ENCODE measurements around the gene SPEN. TPM values are rescaled to one million over a fixed set of nuclear protein-coding genes. Genes with fewer than 3 reads are reported as not detected.

SPEN gene
- total and polyA plus RNA-seq, 2 experiments from 2014 or later: 14.9 to 43.6 TPM

DNA sequence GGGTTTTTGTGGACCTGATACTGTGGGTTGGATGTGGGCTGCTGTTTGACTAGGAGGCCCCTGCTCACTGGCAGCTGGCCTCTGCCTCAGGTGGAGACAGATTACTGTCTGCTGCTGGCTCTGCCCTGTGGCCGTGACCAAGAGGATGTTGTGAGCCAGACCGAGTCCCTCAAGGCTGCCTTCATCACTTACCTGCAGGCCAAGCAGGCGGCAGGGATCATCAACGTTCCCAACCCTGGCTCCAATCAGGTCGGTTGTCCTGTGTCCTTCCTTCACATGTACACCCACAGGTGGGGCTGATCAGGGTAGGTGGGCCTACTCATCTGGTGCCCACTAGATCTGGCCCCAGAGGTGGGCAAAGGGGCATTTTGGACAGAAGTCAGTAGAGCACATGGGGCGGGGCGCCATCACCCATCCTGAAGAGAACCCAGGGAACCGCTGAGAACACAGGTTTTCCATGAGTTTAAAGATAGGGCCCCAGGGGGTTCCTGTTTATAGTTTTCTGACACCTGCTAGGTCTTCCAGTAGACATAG, 91.2 kb downstream of the SPEN start (continued):
- TF ChIP-seq, protein P1, sequence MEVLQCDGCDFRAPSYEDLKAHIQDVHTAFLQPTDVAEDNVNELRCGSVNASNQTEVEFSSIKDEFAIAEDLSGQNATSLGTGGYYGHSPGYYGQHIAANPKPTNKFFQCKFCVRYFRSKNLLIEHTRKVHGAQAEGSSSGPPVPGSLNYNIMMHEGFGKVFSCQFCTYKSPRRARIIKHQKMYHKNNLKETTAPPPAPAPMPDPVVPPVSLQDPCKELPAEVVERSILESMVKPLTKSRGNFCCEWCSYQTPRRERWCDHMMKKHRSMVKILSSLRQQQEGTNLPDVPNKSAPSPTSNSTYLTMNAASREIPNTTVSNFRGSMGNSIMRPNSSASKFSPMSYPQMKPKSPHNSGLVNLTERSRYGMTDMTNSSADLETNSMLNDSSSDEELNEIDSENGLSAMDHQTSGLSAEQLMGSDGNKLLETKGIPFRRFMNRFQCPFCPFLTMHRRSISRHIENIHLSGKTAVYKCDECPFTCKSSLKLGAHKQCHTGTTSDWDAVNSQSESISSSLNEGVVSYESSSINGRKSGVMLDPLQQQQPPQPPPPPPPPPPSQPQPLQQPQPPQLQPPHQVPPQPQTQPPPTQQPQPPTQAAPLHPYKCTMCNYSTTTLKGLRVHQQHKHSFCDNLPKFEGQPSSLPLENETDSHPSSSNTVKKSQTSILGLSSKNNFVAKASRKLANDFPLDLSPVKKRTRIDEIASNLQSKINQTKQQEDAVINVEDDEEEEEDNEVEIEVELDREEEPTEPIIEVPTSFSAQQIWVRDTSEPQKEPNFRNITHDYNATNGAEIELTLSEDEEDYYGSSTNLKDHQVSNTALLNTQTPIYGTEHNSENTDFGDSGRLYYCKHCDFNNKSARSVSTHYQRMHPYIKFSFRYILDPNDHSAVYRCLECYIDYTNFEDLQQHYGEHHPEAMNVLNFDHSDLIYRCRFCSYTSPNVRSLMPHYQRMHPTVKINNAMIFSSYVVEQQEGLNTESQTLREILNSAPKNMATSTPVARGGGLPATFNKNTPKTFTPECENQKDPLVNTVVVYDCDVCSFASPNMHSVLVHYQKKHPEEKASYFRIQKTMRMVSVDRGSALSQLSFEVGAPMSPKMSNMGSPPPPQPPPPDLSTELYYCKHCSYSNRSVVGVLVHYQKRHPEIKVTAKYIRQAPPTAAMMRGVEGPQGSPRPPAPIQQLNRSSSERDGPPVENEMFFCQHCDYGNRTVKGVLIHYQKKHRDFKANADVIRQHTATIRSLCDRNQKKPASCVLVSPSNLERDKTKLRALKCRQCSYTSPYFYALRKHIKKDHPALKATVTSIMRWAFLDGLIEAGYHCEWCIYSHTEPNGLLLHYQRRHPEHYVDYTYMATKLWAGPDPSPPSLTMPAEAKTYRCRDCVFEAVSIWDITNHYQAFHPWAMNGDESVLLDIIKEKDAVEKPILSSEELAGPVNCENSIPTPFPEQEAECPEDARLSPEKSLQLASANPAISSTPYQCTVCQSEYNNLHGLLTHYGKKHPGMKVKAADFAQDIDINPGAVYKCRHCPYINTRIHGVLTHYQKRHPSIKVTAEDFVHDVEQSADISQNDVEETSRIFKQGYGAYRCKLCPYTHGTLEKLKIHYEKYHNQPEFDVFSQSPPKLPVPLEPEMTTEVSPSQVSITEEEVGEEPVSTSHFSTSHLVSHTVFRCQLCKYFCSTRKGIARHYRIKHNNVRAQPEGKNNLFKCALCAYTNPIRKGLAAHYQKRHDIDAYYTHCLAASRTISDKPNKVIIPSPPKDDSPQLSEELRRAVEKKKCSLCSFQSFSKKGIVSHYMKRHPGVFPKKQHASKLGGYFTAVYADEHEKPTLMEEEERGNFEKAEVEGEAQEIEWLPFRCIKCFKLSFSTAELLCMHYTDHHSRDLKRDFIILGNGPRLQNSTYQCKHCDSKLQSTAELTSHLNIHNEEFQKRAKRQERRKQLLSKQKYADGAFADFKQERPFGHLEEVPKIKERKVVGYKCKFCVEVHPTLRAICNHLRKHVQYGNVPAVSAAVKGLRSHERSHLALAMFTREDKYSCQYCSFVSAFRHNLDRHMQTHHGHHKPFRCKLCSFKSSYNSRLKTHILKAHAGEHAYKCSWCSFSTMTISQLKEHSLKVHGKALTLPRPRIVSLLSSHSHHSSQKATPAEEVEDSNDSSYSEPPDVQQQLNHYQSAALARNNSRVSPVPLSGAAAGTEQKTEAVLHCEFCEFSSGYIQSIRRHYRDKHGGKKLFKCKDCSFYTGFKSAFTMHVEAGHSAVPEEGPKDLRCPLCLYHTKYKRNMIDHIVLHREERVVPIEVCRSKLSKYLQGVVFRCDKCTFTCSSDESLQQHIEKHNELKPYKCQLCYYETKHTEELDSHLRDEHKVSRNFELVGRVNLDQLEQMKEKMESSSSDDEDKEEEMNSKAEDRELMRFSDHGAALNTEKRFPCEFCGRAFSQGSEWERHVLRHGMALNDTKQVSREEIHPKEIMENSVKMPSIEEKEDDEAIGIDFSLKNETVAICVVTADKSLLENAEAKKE (CRISPR knock-in tag; IDR thresholded peaks at IDR 0.05): no peak
- TF ChIP-seq JUNB (IDR thresholded peaks at IDR 0.05; ENCODE audit: unreplicated experiment) (no peak), POLR2AphosphoS5 (IDR thresholded peaks at IDR 0.05; ENCODE audit: low read depth) (no peak), CREB1 (CRISPR knock-in tag; IDR thresholded peaks at IDR 0.05; ENCODE audit: low read depth) (no peak), ZNF114 (CRISPR knock-in tag; IDR thresholded peaks at IDR 0.05) (no peak)
- TF ChIP-seq, protein P2, sequence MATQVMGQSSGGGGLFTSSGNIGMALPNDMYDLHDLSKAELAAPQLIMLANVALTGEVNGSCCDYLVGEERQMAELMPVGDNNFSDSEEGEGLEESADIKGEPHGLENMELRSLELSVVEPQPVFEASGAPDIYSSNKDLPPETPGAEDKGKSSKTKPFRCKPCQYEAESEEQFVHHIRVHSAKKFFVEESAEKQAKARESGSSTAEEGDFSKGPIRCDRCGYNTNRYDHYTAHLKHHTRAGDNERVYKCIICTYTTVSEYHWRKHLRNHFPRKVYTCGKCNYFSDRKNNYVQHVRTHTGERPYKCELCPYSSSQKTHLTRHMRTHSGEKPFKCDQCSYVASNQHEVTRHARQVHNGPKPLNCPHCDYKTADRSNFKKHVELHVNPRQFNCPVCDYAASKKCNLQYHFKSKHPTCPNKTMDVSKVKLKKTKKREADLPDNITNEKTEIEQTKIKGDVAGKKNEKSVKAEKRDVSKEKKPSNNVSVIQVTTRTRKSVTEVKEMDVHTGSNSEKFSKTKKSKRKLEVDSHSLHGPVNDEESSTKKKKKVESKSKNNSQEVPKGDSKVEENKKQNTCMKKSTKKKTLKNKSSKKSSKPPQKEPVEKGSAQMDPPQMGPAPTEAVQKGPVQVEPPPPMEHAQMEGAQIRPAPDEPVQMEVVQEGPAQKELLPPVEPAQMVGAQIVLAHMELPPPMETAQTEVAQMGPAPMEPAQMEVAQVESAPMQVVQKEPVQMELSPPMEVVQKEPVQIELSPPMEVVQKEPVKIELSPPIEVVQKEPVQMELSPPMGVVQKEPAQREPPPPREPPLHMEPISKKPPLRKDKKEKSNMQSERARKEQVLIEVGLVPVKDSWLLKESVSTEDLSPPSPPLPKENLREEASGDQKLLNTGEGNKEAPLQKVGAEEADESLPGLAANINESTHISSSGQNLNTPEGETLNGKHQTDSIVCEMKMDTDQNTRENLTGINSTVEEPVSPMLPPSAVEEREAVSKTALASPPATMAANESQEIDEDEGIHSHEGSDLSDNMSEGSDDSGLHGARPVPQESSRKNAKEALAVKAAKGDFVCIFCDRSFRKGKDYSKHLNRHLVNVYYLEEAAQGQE (IDR thresholded peaks at IDR 0.05; ENCODE audit: unreplicated experiment): no peak
- TF ChIP-seq, protein P3, sequence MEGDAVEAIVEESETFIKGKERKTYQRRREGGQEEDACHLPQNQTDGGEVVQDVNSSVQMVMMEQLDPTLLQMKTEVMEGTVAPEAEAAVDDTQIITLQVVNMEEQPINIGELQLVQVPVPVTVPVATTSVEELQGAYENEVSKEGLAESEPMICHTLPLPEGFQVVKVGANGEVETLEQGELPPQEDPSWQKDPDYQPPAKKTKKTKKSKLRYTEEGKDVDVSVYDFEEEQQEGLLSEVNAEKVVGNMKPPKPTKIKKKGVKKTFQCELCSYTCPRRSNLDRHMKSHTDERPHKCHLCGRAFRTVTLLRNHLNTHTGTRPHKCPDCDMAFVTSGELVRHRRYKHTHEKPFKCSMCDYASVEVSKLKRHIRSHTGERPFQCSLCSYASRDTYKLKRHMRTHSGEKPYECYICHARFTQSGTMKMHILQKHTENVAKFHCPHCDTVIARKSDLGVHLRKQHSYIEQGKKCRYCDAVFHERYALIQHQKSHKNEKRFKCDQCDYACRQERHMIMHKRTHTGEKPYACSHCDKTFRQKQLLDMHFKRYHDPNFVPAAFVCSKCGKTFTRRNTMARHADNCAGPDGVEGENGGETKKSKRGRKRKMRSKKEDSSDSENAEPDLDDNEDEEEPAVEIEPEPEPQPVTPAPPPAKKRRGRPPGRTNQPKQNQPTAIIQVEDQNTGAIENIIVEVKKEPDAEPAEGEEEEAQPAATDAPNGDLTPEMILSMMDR (conservative IDR thresholded peaks at IDR 0.05; ENCODE audit: low read depth in 2 of 2): no peak

Measured in GM23338 (cell line).